ENCODE results near the gene EPHA3. TPM values are rescaled to one million over a fixed set of nuclear protein-coding genes. Genes with fewer than 3 reads are reported as not detected.

EPHA3 gene
- total RNA-seq, 1 donor, result 6.1 TPM

DNA sequence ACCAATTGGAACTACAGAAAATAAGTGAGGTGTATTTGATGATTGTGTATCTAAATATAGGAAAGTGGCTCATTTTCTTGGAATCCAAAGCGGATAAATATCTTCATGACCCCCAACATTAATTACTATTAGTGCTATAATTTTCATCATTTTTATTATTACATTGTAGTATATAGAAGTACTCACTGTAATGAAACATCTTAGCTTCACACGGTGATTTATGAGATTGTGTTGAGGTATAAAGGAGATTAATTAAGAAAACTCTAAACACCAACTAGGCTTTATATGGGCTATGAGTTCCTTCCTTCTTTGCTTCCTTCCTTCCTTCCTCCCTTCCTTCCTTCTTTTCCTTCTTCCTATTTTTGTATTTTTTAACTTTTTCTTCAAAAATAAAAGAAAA lies 52.2 kb downstream of the EPHA3 start:
- no peak overlapping the region for H3K4me3 ChIP-seq (ENCODE audit: low read depth, low read length)
- TF ChIP-seq, protein P1, sequence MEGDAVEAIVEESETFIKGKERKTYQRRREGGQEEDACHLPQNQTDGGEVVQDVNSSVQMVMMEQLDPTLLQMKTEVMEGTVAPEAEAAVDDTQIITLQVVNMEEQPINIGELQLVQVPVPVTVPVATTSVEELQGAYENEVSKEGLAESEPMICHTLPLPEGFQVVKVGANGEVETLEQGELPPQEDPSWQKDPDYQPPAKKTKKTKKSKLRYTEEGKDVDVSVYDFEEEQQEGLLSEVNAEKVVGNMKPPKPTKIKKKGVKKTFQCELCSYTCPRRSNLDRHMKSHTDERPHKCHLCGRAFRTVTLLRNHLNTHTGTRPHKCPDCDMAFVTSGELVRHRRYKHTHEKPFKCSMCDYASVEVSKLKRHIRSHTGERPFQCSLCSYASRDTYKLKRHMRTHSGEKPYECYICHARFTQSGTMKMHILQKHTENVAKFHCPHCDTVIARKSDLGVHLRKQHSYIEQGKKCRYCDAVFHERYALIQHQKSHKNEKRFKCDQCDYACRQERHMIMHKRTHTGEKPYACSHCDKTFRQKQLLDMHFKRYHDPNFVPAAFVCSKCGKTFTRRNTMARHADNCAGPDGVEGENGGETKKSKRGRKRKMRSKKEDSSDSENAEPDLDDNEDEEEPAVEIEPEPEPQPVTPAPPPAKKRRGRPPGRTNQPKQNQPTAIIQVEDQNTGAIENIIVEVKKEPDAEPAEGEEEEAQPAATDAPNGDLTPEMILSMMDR (IDR thresholded peaks at IDR 0.05; ENCODE audit: insufficient read depth, low read length), result no peak
- DNase-seq (ENCODE audit: low read depth), result no peak

DNA sequence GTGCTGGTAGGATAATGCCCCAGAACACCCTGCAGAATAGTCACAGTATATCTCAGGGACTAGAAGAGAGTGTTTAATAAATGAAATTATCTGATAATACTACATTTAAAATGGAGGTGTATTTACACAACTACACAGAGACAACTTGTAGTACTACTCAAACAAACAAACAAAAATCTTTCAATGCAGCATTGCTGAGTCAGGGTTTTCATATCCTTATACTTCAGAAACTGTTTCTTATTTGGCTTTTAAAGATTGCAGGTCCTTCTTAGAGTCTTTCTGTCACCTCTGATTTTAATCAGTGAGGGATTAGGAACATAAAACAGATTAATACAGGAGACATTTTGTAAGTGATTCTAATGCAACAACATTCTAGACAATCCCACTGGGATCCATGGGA lies 57.4 kb downstream of the EPHA3 start:
- no peak for DNase-seq (ENCODE audit: low read depth)
- TF ChIP-seq, protein P1 (IDR thresholded peaks at IDR 0.05; ENCODE audit: insufficient read depth, low read length), result no peak
- no peak overlapping the region for H3K4me3 ChIP-seq (ENCODE audit: low read depth, low read length)

DNA sequence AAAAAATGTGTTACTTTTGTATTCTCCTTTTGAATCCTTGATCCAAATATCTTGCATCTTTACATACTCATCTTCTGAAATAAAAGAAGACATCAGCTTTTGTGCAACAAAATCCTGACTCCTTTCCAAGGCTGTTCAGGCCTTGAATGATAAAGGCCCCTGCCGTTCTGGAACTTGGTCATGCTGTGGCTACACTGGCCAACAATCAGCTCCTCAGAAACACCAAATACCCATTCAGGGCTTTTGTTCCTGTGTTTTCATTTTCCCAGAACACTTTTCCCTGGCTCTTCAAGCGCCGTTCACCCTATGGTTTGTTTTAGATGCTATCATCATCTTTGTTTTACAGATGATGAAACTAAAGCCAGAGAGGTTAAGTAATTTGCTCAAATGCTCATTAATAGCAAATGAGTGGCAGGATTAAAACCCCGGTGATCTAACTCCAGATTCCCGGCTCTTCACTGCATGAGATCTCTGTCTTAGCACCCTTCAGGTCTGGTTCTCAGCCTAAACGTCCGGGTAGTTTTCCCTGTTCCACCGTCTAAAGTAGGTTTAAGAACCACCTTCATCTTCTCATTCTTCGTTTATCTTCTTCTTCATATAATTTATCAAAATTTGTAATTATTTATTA lies 58.3 kb downstream of the EPHA3 start:
- no peak overlapping the region for H3K4me3 ChIP-seq (ENCODE audit: low read depth, low read length)
- no peak for DNase-seq (ENCODE audit: low read depth)
- TF ChIP-seq, protein P1 (IDR thresholded peaks at IDR 0.05; ENCODE audit: insufficient read depth, low read length), result no peak

DNA sequence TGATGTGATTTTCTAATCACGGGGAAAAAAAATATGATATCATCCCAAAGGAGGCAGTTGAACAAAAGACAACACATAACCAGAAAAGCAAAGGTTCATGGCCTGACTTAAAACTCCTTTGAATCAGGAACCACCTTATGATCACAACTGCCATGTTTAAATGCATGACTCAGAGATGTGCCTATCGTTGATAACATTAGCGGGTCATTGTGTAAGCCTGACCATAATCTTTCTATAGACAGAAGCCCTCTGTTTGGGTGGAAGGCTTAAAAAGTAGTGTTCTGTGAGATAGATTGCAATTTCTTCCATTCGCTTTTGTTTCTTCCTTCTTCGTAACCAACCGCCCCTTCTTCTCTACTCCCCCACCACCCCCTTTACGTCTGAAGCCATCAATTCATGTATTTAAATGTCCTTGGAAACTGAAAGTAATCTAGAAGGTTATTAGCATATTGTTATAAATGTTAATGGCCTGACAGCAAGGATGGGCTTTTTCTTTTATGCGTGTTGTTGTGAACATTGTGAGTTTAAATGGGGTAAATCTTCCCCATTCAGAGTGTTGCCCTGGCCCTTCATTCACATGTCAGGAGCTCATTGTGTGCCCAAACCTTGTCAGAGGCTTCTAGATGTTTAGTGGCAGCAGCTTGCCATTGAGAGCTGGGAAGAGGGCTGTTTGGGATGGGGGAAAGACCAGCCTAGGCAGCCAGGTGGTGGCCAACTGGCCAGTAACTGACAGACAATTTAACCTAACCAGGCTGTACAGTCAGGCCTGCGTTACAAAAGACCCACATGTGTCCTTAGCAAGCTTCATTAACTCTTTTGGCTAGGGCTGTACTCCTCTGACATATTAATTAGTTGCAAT lies 64.5 kb downstream of the EPHA3 start:
- no peak overlapping the region for H3K4me3 ChIP-seq (ENCODE audit: low read depth, low read length)
- TF ChIP-seq, protein P1 (IDR thresholded peaks at IDR 0.05; ENCODE audit: insufficient read depth, low read length), result no peak
- no peak for DNase-seq (ENCODE audit: low read depth)

DNA sequence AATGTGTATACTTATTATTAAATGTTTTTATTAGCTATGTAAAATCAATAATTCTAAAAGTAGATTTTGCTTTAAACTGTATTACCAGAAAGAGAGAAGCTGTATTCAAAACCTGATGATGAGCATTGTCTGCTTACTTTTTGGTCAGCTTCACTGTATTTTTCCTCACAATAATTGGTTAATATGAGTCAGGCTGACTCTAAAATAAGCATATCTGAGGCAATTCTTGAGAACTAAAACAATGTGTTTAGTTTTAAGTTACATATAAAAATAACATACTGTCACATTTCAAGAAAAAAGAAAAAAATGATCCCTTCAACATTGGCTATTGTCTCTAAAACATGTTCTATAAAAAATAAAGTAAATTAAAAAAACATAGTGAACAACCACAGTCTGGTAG lies 66.1 kb downstream of the EPHA3 start:
- TF ChIP-seq, protein P1 (IDR thresholded peaks at IDR 0.05; ENCODE audit: insufficient read depth, low read length), result no peak
- H3K4me3 ChIP-seq (ENCODE audit: low read depth, low read length), result no peak overlapping the region
- DNase-seq (ENCODE audit: low read depth), result no peak

DNA sequence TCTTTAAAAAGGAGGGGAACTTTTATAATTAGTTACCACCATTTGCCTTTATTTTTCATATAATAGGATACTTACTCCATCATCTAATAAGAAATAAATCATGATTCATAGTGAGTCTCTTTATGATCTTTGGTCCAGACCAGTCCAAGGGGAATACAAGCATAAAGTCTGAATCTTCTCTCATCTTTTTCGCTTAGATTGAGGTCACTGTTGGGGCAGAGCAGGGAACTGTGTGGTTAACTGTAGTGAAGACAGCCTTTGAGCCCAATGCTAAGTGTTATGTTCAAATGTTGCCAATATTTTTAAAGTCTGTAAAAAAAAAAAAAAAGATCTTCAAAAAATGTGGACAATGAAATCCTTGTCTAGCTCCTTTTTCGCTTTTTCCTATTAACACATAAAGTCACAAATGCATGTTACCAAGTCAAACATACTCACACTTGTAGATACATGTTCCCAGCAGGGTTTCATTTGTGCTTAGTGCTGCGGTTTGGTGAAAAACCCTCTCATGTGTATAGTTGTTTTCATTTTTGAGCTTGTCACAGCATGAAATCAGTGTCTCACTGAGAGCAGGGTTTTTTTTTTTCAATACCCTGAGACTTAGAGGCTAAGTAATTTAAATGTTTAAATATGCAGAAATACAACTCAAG lies 72.1 kb downstream of the EPHA3 start:
- no peak for DNase-seq (ENCODE audit: low read depth)
- TF ChIP-seq, protein P1 (IDR thresholded peaks at IDR 0.05; ENCODE audit: insufficient read depth, low read length), result no peak
- H3K4me3 ChIP-seq (ENCODE audit: low read depth, low read length), result no peak overlapping the region
